ENCODE results near the gene AMPD3. TPM values are rescaled to one million over a fixed set of nuclear protein-coding genes. Genes with fewer than 3 reads are reported as not detected.

The AMPD3 gene
- total RNA-seq, 2 donors from 2014 or later: 20.0 to 22.1 TPM

GRCh38 chr11:10500757-10501684, 46.0 kb downstream of the AMPD3 start:
- WGBS: 91% methylated on average over 20 of the region's 20 CpGs

GRCh38 chr11:10502065-10502680, 47.1 kb downstream of the AMPD3 start:
- H3K27me3 ChIP-seq (replicated peaks; ENCODE audit: insufficient read depth): no peaks in the 10 kb centered on the region
- no peak for DNase-seq (ENCODE audit: low spot score)
- no peak overlapping the region for H3K27ac ChIP-seq
- H3K4me1 ChIP-seq (replicated peaks): no peaks in the 10 kb centered on the region
- TF ChIP-seq POLR2AphosphoS5 (IDR thresholded peaks at IDR 0.05): no peak
- no peak for TF ChIP-seq POLR2A (IDR thresholded peaks at IDR 0.05)
- TF ChIP-seq, protein P1, sequence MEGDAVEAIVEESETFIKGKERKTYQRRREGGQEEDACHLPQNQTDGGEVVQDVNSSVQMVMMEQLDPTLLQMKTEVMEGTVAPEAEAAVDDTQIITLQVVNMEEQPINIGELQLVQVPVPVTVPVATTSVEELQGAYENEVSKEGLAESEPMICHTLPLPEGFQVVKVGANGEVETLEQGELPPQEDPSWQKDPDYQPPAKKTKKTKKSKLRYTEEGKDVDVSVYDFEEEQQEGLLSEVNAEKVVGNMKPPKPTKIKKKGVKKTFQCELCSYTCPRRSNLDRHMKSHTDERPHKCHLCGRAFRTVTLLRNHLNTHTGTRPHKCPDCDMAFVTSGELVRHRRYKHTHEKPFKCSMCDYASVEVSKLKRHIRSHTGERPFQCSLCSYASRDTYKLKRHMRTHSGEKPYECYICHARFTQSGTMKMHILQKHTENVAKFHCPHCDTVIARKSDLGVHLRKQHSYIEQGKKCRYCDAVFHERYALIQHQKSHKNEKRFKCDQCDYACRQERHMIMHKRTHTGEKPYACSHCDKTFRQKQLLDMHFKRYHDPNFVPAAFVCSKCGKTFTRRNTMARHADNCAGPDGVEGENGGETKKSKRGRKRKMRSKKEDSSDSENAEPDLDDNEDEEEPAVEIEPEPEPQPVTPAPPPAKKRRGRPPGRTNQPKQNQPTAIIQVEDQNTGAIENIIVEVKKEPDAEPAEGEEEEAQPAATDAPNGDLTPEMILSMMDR (IDR thresholded peaks at IDR 0.05): no peak
- H3K9me3 ChIP-seq: no peaks in the 10 kb centered on the region
- 79% methylated on average over 6 of the region's 6 CpGs for WGBS
- H3K4me3 ChIP-seq: no peak overlapping the region
- intact Hi-C loops (cut with DNase I): no loop called here
- peaks cover 0 to 7% of the 10 kb centered on the region in 2 donors for H3K36me3 ChIP-seq

More at GRCh38 chr11:10500757-10501684, 46.0 kb downstream of the AMPD3 start:
- Histone ChIP-seq H3K27me3 (replicated peaks; ENCODE audit: insufficient read depth) (no peaks in the 10 kb centered on the region), H3K27ac (no peak overlapping the region), H3K36me3 (peaks cover 0 to 11% of the 10 kb centered on the region in 2 donors), H3K4me3 (no peak overlapping the region), H3K9me3 (no peaks in the 10 kb centered on the region), H3K4me1 (replicated peaks) (no peaks in the 10 kb centered on the region)
- intact Hi-C loops (cut with DNase I): no loop called here
- no peak for DNase-seq (ENCODE audit: low spot score)
- no peak for TF ChIP-seq POLR2A (IDR thresholded peaks at IDR 0.05)
- TF ChIP-seq POLR2AphosphoS5 (IDR thresholded peaks at IDR 0.05): no peak
- TF ChIP-seq, protein P1 (IDR thresholded peaks at IDR 0.05): no peak

DNA sequence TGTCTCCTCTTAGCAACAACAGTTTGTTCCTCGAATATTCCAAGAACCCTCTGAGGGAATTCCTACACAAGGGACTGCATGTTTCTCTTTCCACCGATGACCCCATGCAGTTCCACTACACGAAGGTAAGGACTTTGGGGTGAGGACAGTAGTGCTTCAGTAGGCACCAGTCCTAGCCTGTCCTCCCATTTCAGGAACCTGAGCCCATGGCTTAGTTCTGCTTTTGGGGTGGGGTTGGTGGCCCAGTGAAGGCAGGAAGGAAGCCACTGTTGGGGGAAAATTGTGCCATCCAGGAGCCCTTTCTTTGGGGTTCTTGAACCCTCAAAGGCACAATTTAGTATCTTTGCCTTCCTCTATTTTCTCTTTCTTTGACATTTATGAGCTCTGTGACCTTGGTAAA, 47.7 kb downstream of the AMPD3 start:
- 93% methylated on average over 3 of the region's 3 CpGs for WGBS
- intact Hi-C loops (cut with DNase I): no loop called here
- H3K27ac ChIP-seq: no peak overlapping the region

DNA sequence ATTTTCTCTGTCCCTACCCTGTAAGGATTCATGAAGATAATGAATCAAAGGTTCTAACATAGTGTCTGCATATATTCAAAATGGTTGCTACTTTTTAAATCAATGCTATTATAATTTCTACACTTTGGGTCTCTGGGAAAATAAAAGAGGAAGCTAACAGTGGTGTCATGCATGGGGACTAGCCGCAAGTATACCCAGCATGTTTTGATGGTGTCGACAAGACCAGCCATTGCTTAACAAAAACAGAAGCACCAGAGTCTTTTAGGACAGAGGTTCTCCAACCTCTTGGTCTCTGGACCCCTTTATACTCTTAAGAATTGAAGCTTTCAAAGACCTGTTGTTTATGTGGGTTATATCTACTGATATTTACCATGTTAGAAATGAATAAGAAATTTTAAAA, 48.2 kb downstream of the AMPD3 start:
- peaks cover 0 to 7% of the 10 kb centered on the region in 2 donors for H3K36me3 ChIP-seq
- DNase-seq (ENCODE audit: low spot score): no peak
- no peak overlapping the region for H3K4me3 ChIP-seq
- H3K27ac ChIP-seq: no peak overlapping the region
- H3K27me3 ChIP-seq (replicated peaks; ENCODE audit: insufficient read depth): no peaks in the 10 kb centered on the region
- H3K4me1 ChIP-seq (replicated peaks): no peaks in the 10 kb centered on the region
- WGBS: 87% methylated on average over 2 of the region's 2 CpGs
- no peaks in the 10 kb centered on the region for H3K9me3 ChIP-seq
- intact Hi-C loops (cut with DNase I): no loop called here
- TF ChIP-seq POLR2A (IDR thresholded peaks at IDR 0.05): no peak
- TF ChIP-seq POLR2AphosphoS5 (IDR thresholded peaks at IDR 0.05): no peak
- TF ChIP-seq, protein P1 (IDR thresholded peaks at IDR 0.05): no peak

More for the DNA sequence above, 47.7 kb downstream of the AMPD3 start:
- Histone ChIP-seq H3K27me3 (replicated peaks; ENCODE audit: insufficient read depth) (no peaks in the 10 kb centered on the region), H3K4me1 (replicated peaks) (no peaks in the 10 kb centered on the region), H3K36me3 (peaks cover 0 to 7% of the 10 kb centered on the region in 2 donors), H3K9me3 (no peaks in the 10 kb centered on the region), H3K4me3 (no peak overlapping the region)
- no peak for TF ChIP-seq POLR2A (IDR thresholded peaks at IDR 0.05)
- DNase-seq (ENCODE audit: low spot score): no peak

GRCh38 chr11:10503777-10504480, 48.9 kb downstream of the AMPD3 start:
- intact Hi-C loops (cut with DNase I): no loop called here
- H3K27ac ChIP-seq: no peak overlapping the region
- no peaks in the 10 kb centered on the region for H3K9me3 ChIP-seq
- TF ChIP-seq POLR2A (IDR thresholded peaks at IDR 0.05) (no peak), POLR2AphosphoS5 (IDR thresholded peaks at IDR 0.05) (no peak)
- TF ChIP-seq, protein P1 (IDR thresholded peaks at IDR 0.05): no peak
- no peaks in the 10 kb centered on the region for H3K27me3 ChIP-seq (replicated peaks; ENCODE audit: insufficient read depth)
- no peaks in the 10 kb centered on the region for H3K4me1 ChIP-seq (replicated peaks)
- DNase-seq (ENCODE audit: low spot score): no peak
- H3K36me3 ChIP-seq: peaks cover 0 to 7% of the 10 kb centered on the region in 2 donors
- 91% methylated on average over 5 of the region's 5 CpGs for WGBS
- H3K4me3 ChIP-seq: no peak overlapping the region
